WERI-Rb-1 (cell line): ENCODE measurements around the gene CDC14B.

ENCODE experiments used
- DNase-seq: peaks from one replicate; pipeline ENCODE4 v3.0.0-alpha.2; 2020
- H3K27ac ChIP-seq: fragments of 250-450 bp; sonication (Bioruptor Pico); 2 replicates; pipeline ENCODE4 v1.5.1; 2020; ENCODE audit warnings: mild to moderate bottlenecking, moderate library complexity
- H3K27me3 ChIP-seq: fragments of 250-450 bp; sonication (Bioruptor Pico); 2 replicates; pipeline ENCODE4 v1.5.1; 2021; ENCODE audit warnings: mild to moderate bottlenecking, low read depth, moderate library complexity; ENCODE audit not compliant: insufficient read depth, severe bottlenecking
- H3K36me3 ChIP-seq: fragments of 250-450 bp; sonication (Bioruptor Pico); 2 replicates; pipeline ENCODE4 v1.5.1; 2020; ENCODE audit warnings: mild to moderate bottlenecking, moderate library complexity
- H3K4me3 ChIP-seq: 2 replicates; pipeline ENCODE4 v1.5.1; 2011; ENCODE audit warnings: low read depth, mild to moderate bottlenecking, control low read depth, low read length
- H3K9me3 ChIP-seq: fragments of 250-450 bp; sonication (Bioruptor Pico); 2 replicates; pipeline ENCODE4 v1.5.1; 2021; ENCODE audit warnings: mild to moderate bottlenecking, moderate library complexity; ENCODE audit not compliant: severe bottlenecking
- TF ChIP-seq, protein P1 (sequence below): IDR thresholded peaks from 2 replicates; pipeline ENCODE4 v1.5.1; 2011; ENCODE audit warnings: low read depth, mild to moderate bottlenecking, control low read depth, inconsistent platforms, low read length

Gene CDC14B

DNA sequence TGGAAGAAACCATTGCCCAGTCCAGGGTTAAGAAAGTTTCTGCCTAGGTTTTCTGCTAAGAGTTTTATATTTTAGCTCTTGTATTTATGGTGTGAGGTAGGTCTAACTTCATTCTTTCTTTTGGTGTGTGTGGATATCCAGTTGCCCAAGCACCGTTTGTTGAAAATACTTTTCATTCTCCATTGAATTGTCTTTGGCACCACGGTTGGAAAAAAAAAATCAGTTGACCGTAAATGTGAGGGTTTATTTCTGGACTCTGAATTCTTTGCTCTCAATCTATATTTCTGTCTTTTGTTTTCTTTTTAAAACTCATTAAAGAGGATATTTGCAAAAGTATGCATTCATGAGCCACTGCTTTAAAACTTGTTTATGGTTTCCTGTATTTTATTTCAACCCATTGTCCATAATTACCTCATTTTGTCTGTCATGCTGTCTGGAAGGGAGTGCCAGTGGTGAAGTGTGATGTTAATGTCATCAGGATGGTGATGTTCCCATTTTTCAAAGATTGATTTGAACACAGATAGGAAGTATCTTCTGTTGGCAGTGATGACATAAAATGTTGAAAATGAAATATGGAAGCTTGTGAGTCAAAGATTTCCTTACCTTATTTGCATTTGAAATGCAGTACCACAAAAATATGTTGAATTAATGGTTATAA, 135.8 kb downstream of the CDC14B start:
- Histone ChIP-seq H3K4me3 (no peak overlapping the region), H3K27ac (no peak overlapping the region), H3K9me3 (no peaks in the 10 kb centered on the region), H3K36me3 (peaks cover 35% of the 10 kb centered on the region), H3K27me3 (no peaks in the 10 kb centered on the region)
- TF ChIP-seq, protein P1, sequence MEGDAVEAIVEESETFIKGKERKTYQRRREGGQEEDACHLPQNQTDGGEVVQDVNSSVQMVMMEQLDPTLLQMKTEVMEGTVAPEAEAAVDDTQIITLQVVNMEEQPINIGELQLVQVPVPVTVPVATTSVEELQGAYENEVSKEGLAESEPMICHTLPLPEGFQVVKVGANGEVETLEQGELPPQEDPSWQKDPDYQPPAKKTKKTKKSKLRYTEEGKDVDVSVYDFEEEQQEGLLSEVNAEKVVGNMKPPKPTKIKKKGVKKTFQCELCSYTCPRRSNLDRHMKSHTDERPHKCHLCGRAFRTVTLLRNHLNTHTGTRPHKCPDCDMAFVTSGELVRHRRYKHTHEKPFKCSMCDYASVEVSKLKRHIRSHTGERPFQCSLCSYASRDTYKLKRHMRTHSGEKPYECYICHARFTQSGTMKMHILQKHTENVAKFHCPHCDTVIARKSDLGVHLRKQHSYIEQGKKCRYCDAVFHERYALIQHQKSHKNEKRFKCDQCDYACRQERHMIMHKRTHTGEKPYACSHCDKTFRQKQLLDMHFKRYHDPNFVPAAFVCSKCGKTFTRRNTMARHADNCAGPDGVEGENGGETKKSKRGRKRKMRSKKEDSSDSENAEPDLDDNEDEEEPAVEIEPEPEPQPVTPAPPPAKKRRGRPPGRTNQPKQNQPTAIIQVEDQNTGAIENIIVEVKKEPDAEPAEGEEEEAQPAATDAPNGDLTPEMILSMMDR, result no peak
- DNase-seq, result no peak

DNA sequence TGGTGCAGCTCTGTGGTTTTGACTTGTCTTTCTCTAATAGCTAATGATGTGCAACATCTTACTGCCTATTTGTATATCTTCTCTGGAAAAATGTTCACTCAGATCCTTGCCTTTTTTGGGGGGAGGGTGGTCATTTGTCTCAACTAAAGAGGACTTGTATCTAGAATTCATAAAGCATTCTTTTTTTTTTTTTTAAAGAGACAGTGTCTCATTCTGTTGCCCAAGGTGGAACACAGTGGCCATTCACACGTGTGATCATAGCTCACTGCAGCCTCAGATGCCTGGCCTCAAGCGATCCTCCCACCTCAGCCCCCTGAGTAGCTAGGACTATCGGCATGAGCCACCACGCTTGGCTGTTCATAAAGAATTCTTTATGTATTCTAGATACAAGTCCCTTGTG, 136.4 kb downstream of the CDC14B start:
- TF ChIP-seq, protein P1, result no peak
- Histone ChIP-seq H3K9me3 (no peaks in the 10 kb centered on the region), H3K36me3 (peaks cover 28% of the 10 kb centered on the region), H3K27ac (no peak overlapping the region), H3K27me3 (no peaks in the 10 kb centered on the region), H3K4me3 (no peak overlapping the region)
- DNase-seq, result no peak

- DNase-seq, result no peak
- TF ChIP-seq, protein P1, result no peak
Measured at GRCh38 chr9:96482476-96482875, 137.2 kb downstream of the CDC14B start.

GRCh38 chr9:96480736-96481135, 138.9 kb downstream of the CDC14B start:
- TF ChIP-seq, protein P1, result no peak
- no peaks in the 10 kb centered on the region for H3K27me3 ChIP-seq
- DNase-seq, result no peak
- no peak overlapping the region for H3K27ac ChIP-seq
- peaks cover 21% of the 10 kb centered on the region for H3K36me3 ChIP-seq
- no peaks in the 10 kb centered on the region for H3K9me3 ChIP-seq
- no peak overlapping the region for H3K4me3 ChIP-seq

More at GRCh38 chr9:96482476-96482875, 137.2 kb downstream of the CDC14B start:
- H3K9me3 ChIP-seq, result no peaks in the 10 kb centered on the region
- H3K27me3 ChIP-seq, result no peaks in the 10 kb centered on the region
- no peak overlapping the region for H3K4me3 ChIP-seq
- H3K27ac ChIP-seq, result no peak overlapping the region
- H3K36me3 ChIP-seq, result peaks cover 23% of the 10 kb centered on the region

DNA sequence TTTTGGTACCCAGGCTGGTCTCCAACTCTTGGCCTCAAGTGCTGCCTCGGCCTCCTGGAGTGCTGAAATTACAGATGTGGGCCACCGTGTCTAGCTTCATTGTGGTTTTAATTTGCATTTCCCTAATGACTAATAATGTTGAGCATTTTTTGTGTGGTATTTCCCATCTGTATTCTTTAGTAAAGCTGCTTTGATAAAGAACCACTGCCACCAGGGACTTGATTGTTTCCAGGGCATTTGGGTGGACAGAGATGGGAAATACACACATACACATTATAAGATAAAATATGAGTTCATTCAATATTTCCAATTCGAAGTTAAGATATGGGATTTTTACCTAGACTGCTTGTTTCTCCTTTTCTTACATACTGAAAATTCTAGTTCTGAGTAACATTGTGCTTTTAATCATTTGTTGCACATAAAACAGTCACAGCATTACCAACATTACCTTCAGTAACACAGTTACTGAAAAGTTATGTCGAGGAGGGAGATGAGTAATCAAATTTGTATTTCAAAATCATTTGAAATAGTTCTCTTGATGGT, 140.7 kb downstream of the CDC14B start:
- no peak overlapping the region for H3K27ac ChIP-seq
- no peaks in the 10 kb centered on the region for H3K9me3 ChIP-seq
- H3K27me3 ChIP-seq, result no peaks in the 10 kb centered on the region
- no peak for DNase-seq
- H3K36me3 ChIP-seq, result peaks cover 20% of the 10 kb centered on the region
- TF ChIP-seq, protein P1, result no peak
- no peak overlapping the region for H3K4me3 ChIP-seq

DNA sequence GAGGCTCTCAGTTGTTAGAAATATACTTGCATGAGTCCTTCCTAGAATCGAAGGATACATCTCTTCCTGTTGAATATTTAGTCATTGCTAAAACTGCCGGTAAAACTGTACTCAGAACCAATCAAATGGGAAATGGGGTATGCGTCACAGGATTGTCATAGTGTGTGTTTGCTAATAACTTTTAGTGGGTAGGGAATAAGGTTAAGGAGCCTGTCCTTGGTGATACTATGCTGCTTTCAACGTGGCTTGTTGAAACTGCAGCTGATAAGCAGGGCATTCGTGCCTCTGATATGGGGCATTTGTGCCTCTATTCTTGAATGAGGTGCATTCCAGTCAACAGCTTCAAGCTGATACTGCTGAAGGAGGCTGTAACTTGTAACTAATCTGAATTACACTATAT, 143.1 kb downstream of the CDC14B start:
- Histone ChIP-seq H3K9me3 (no peaks in the 10 kb centered on the region), H3K4me3 (no peak overlapping the region), H3K27ac (no peak overlapping the region), H3K27me3 (no peaks in the 10 kb centered on the region), H3K36me3 (peaks cover 24% of the 10 kb centered on the region)
- TF ChIP-seq, protein P1, result no peak
- DNase-seq, result no peak
